Stimulated activated naive CD4-positive, alpha-beta T cell treated with Interleukin-2 at 50 U/mL for 16 hours (primary cell): ENCODE data around the gene HOXD9.

ENCODE experiments used
- DNase-seq: peaks from one replicate; lab custom pipeline; 2025; lab: John Stamatoyannopoulos, UW

Gene HOXD9

GRCh38 chr2:176085861-176086771 lies 36.4 kb upstream of the HOXD9 start:
- DNase-seq: no peak

- DNase-seq: no peak
Measured at GRCh38 chr2:176087330-176088047, 35.0 kb upstream of the HOXD9 start.

GRCh38 chr2:176088048-176088936 lies 34.2 kb upstream of the HOXD9 start:
- no peak for DNase-seq

GRCh38 chr2:176088937-176089842 lies 33.3 kb upstream of the HOXD9 start:
- no peak for DNase-seq

GRCh38 chr2:176089843-176090395 lies 32.6 kb upstream of the HOXD9 start:
- DNase-seq: no peak

GRCh38 chr2:176090862-176091261 lies 31.7 kb upstream of the HOXD9 start:
- DNase-seq: no peak

GRCh38 chr2:176091329-176092258 lies 30.9 kb upstream of the HOXD9 start:
- no peak for DNase-seq

- no peak for DNase-seq
Measured at GRCh38 chr2:176092270-176093144, 30.0 kb upstream of the HOXD9 start, which contains the start of gene HOXD13. TSS of gene HOXD13 (plus strand) at chr2:176092721. CDS start at chr2:176092891, 170 bp downstream.

GRCh38 chr2:176093145-176093897 lies 29.2 kb upstream of the HOXD9 start:
- DNase-seq: no peak

- no peak for DNase-seq
Measured at GRCh38 chr2:176093898-176094249, 28.6 kb upstream of the HOXD9 start.

- DNase-seq: no peak
Measured at GRCh38 chr2:176094349-176094748, 28.2 kb upstream of the HOXD9 start.

- no peak for DNase-seq
Measured at GRCh38 chr2:176095421-176095820, 27.1 kb upstream of the HOXD9 start.

GRCh38 chr2:176096243-176096985 lies 26.1 kb upstream of the HOXD9 start:
- DNase-seq: no peak

- peak; percentile 28 for DNase-seq
Measured at GRCh38 chr2:176096986-176097819, 25.3 kb upstream of the HOXD9 start.

- DNase-seq: no peak
Measured at GRCh38 chr2:176097820-176098365, 24.6 kb upstream of the HOXD9 start.
